SK-N-SH treated with all-trans-retinoic acid at 6 μM for 48 hours (cell line): ENCODE data around the gene OLFML2A.

Experiments
- ARNTL ChIP-seq: fragments of 450-650 bp; formaldehyde crosslinking; IDR thresholded peaks from 2 replicates; pipeline ENCODE4 v1.5.0; 2020; ENCODE audit warnings: low read depth, mild to moderate bottlenecking, moderate library complexity, borderline replicate concordance
- CREB5 ChIP-seq: fragments of 250-450 bp; sonication (Bioruptor Pico); IDR thresholded peaks from 2 replicates; pipeline ENCODE4 v1.5.1; 2020; ENCODE audit warnings: low read depth, mild to moderate bottlenecking, moderate library complexity
- PATZ1 ChIP-seq: fragments of 250-450 bp; sonication (Bioruptor Pico); IDR thresholded peaks from 2 replicates; pipeline ENCODE4 v1.8.0; 2020; ENCODE audit warnings: mild to moderate bottlenecking, moderate library complexity, borderline replicate concordance
- POU6F1 ChIP-seq: fragments of 250-450 bp; sonication (Bioruptor Pico); IDR thresholded peaks from 2 replicates; pipeline ENCODE4 v1.8.0; 2021; ENCODE audit warnings: low read depth, mild to moderate bottlenecking, moderate library complexity, borderline replicate concordance
- PPARA ChIP-seq: fragments of 250-450 bp; sonication (Bioruptor Pico); IDR thresholded peaks from 2 replicates; pipeline ENCODE4 v1.5.0; 2020; ENCODE audit warnings: mild to moderate bottlenecking, borderline replicate concordance
- SNAI2 ChIP-seq: fragments of 250-450 bp; sonication (Bioruptor Pico); IDR thresholded peaks from 2 replicates; pipeline ENCODE4 v1.5.0; 2020; ENCODE audit warnings: mild to moderate bottlenecking, moderate library complexity
- TSHZ2 ChIP-seq: fragments of 250-450 bp; sonication (Bioruptor Pico); IDR thresholded peaks from 2 replicates; pipeline ENCODE4 v1.5.0; 2020; ENCODE audit warnings: mild to moderate bottlenecking, moderate library complexity

GRCh38 chr9:124800306-124801259 lies 23.6 kb downstream of the OLFML2A start:
- TF ChIP-seq SNAI2 (CRISPR knock-in tag) (no peak), TSHZ2 (no peak), CREB5 (CRISPR knock-in tag) (no peak), ARNTL (CRISPR knock-in tag) (no peak), PATZ1 (no peak), PPARA (CRISPR knock-in tag) (no peak), POU6F1 (CRISPR knock-in tag) (no peak)
